KMS-11 (cell line): ENCODE results near the gene DNAJC7.
"Not testable (repeated sequence)": the region's sequence is repeated elsewhere in the genome, so short reads cannot be mapped to it uniquely, and the experiment has no call there.

Source experiments
- H2AFZ ChIP-seq: fragments of 200-600 bp; sonication (generic); 2 replicates; pipeline ENCODE4 v1.6.1; 2016; ENCODE audit warnings: antibody characterized with exemption, mixed run types, low read depth
- H3K27ac ChIP-seq: fragments of 200-600 bp; sonication (generic); 2 replicates; pipeline ENCODE4 v1.6.1; 2016; ENCODE audit warnings: mild to moderate bottlenecking, mixed run types
- H3K27me3 ChIP-seq: fragments of 200-600 bp; sonication (generic); 2 replicates; pipeline ENCODE4 v1.6.1; 2017; ENCODE audit warnings: mild to moderate bottlenecking, low read depth, mixed run types, moderate library complexity; ENCODE audit not compliant: insufficient read depth
- H3K36me3 ChIP-seq: fragments of 200-600 bp; sonication (generic); 2 replicates; pipeline ENCODE4 v1.6.1; 2017; ENCODE audit warnings: mild to moderate bottlenecking, mixed run types; ENCODE audit not compliant: insufficient read depth
- H3K4me1 ChIP-seq: fragments of 200-600 bp; sonication (generic); 2 replicates; pipeline ENCODE4 v1.6.1; 2016; ENCODE audit warnings: mild to moderate bottlenecking, low read depth, mixed run types; ENCODE audit not compliant: poor library complexity, severe bottlenecking
- H3K4me2 ChIP-seq: fragments of 200-600 bp; sonication (generic); 2 replicates; pipeline ENCODE4 v1.7.0; 2016; ENCODE audit warnings: mild to moderate bottlenecking, mixed run types
- H3K4me3 ChIP-seq: fragments of 200-600 bp; sonication (generic); IDR thresholded peaks from 2 replicates; pipeline ENCODE4 v1.6.1; 2017; ENCODE audit warnings: low read depth, low read length, mixed read lengths; ENCODE audit not compliant: insufficient read depth
- H3K79me2 ChIP-seq: fragments of 200-600 bp; sonication (generic); 2 replicates; pipeline ENCODE4 v1.6.1; 2016; ENCODE audit warnings: low read depth, mixed run types; ENCODE audit not compliant: insufficient read depth
- H3K9ac ChIP-seq: fragments of 200-600 bp; sonication (generic); 2 replicates; pipeline ENCODE4 v1.6.1; 2016; ENCODE audit warnings: mild to moderate bottlenecking, mixed run types
- H4K20me1 ChIP-seq: fragments of 200-600 bp; sonication (generic); 2 replicates; pipeline ENCODE4 v1.6.1; 2016; ENCODE audit warnings: mild to moderate bottlenecking, mixed run types; ENCODE audit not compliant: insufficient read depth
- TF ChIP-seq, protein P1 (sequence below): fragments of 200-600 bp; sonication (generic); conservative IDR thresholded peaks from 2 replicates; pipeline ENCODE4 v1.6.1; 2017; ENCODE audit warnings: low read depth, mild to moderate bottlenecking, antibody characterized with exemption, low read length, moderate library complexity, mixed read lengths

DNAJC7 gene

GRCh38 chr17:42016411-42016831 is 818 bp downstream of the DNAJC7 start:
- Histone ChIP-seq H2AFZ (peak overlapping the region; percentile 75; the same call in 1 of the 2 replicates), H3K9ac (peak overlapping the region; percentile 87), H3K4me1 (peaks cover 47% of the 10 kb centered on the region), H3K79me2 (peaks cover 72% of the 10 kb centered on the region), H3K4me3 (no peak overlapping the region), H3K36me3 (no peaks in the 10 kb centered on the region), H3K27me3 (no peaks in the 10 kb centered on the region), H4K20me1 (peaks cover 4% of the 10 kb centered on the region; the same call in 1 of the 2 replicates), H3K27ac (peak overlapping the region; percentile 68), H3K4me2 (peak overlapping the region; percentile 89)
- TF ChIP-seq, protein P1, sequence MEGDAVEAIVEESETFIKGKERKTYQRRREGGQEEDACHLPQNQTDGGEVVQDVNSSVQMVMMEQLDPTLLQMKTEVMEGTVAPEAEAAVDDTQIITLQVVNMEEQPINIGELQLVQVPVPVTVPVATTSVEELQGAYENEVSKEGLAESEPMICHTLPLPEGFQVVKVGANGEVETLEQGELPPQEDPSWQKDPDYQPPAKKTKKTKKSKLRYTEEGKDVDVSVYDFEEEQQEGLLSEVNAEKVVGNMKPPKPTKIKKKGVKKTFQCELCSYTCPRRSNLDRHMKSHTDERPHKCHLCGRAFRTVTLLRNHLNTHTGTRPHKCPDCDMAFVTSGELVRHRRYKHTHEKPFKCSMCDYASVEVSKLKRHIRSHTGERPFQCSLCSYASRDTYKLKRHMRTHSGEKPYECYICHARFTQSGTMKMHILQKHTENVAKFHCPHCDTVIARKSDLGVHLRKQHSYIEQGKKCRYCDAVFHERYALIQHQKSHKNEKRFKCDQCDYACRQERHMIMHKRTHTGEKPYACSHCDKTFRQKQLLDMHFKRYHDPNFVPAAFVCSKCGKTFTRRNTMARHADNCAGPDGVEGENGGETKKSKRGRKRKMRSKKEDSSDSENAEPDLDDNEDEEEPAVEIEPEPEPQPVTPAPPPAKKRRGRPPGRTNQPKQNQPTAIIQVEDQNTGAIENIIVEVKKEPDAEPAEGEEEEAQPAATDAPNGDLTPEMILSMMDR, result no peak

DNA sequence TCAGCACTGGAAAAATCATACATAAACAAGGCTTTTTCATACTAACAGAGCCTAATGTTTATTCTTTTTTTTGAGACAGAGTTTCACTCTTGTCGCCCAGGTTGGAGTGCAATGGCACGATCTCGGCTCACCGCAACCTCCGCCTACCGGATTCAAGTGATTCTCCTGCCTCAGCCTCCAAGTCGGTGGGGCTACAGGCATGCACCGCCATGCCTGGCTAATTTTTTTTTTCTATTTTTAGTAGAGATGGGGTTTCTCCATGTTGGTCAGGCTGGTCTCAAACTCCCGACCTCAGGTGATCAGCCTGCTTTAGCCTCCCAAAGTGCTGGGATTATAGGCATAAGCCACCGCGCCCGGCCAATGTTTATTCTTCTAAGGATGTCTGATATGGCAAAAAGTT is 3.5 kb downstream of the DNAJC7 start:
- peaks cover 33% of the 10 kb centered on the region for H3K4me1 ChIP-seq
- H3K36me3 ChIP-seq, H2AFZ ChIP-seq, H3K4me2 ChIP-seq, H3K27me3 ChIP-seq, H3K27ac ChIP-seq, H3K4me3 ChIP-seq, H3K9ac ChIP-seq: not testable (repeated sequence)
- peaks cover 19% of the 10 kb centered on the region; the same call in 1 of the 2 replicates for H4K20me1 ChIP-seq
- H3K79me2 ChIP-seq, result peaks cover 84% of the 10 kb centered on the region

GRCh38 chr17:42012363-42012762 is 4.9 kb downstream of the DNAJC7 start:
- not testable (repeated sequence) for H3K4me2 ChIP-seq, H3K4me3 ChIP-seq, H2AFZ ChIP-seq, H3K27ac ChIP-seq, H3K27me3 ChIP-seq, H3K9ac ChIP-seq, H3K36me3 ChIP-seq
- Histone ChIP-seq H3K79me2 (peaks cover 96% of the 10 kb centered on the region), H3K4me1 (peaks cover 26% of the 10 kb centered on the region), H4K20me1 (peaks cover 19% of the 10 kb centered on the region; the same call in 1 of the 2 replicates)

DNA sequence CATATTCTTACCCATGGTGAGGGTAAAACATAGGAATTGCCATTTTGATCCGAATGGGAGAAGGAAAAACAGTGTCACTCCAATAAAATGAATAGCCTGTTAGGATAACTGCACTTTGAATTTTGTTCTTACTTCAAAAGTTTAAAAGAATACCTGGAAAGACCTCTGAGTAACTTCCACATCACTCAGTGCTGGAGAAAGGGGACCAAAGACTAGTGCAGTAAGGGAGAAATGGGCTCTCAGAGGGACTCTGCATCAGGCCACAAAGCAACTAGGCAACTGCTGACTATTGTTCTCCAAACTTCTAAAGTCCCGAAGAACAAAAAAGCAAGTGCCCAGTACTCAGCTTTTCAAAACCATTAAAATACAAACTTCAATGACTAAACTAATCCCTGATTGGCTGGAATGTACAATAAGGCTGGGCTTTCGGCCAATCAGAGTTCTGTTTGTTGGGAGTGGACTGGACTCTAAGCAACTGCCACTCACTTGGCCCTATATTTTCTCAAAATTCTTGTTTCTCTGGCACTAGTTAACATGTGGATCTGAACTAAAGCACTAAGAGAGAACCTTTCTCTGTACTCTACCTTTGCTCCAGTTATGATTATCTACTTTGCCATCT is 6.2 kb downstream of the DNAJC7 start:
- Histone ChIP-seq H3K79me2 (peaks cover 96% of the 10 kb centered on the region), H3K36me3 (no peaks in the 10 kb centered on the region; the same call in 1 of the 2 replicates), H2AFZ (no peak overlapping the region), H3K4me3 (no peak overlapping the region), H3K27ac (no peak overlapping the region), H3K4me1 (peaks cover 23% of the 10 kb centered on the region), H3K9ac (no peak overlapping the region), H3K27me3 (no peaks in the 10 kb centered on the region), H4K20me1 (peaks cover 19% of the 10 kb centered on the region; the same call in 1 of the 2 replicates), H3K4me2 (no peak overlapping the region)
- TF ChIP-seq, protein P1, result no peak

GRCh38 chr17:42010266-42010680 is 7.0 kb downstream of the DNAJC7 start:
- peaks cover 19% of the 10 kb centered on the region; the same call in 1 of the 2 replicates for H4K20me1 ChIP-seq

DNA sequence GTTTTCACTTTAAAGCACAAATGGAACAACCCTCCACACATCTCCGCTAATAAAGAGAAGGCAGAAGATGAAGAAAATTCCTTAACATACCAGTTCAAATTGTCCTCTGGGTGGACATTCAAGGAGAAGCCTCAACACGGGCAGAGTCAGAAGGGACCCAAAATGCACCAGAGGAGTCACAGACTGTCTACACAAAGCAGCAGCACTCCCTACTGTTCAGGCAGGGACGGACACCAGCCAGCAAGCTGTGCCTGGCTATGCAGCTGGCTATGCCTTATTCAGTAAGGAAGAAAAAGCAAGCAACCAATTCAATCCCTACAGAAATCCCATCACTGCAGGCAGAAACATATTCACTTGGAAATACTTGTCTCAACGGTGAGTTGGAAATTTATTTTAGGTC is 8.1 kb downstream of the DNAJC7 start:
- Histone ChIP-seq H2AFZ (no peak overlapping the region), H3K36me3 (no peaks in the 10 kb centered on the region; the same call in 1 of the 2 replicates), H3K79me2 (peaks cover 96% of the 10 kb centered on the region), H3K27ac (no peak overlapping the region), H4K20me1 (peaks cover 19% of the 10 kb centered on the region), H3K4me1 (peaks cover 5% of the 10 kb centered on the region), H3K9ac (no peak overlapping the region), H3K27me3 (no peaks in the 10 kb centered on the region), H3K4me2 (no peak overlapping the region), H3K4me3 (no peak overlapping the region)
- TF ChIP-seq, protein P1, result no peak

More at GRCh38 chr17:42010266-42010680, 7.0 kb downstream of the DNAJC7 start:
- not testable (repeated sequence) for H3K9ac ChIP-seq, H3K27me3 ChIP-seq, H3K36me3 ChIP-seq, H3K4me3 ChIP-seq, H3K27ac ChIP-seq, H3K4me2 ChIP-seq, H2AFZ ChIP-seq
- H3K79me2 ChIP-seq, result peaks cover 96% of the 10 kb centered on the region
- H3K4me1 ChIP-seq, result peaks cover 16% of the 10 kb centered on the region
